HEK293T (cell line): ENCODE data around the gene MYBPHL.
A peak's percentile ranks its signal among the peaks of the same experiment; 100 is the strongest.
"Not testable (repeated sequence)": the region's sequence is repeated elsewhere in the genome, so short reads cannot be mapped to it uniquely, and the experiment has no call there.

Source experiments
- CTCF ChIA-PET: fragments of 350-600 bp; formaldehyde crosslinking; extraction: SDS; loops from one replicate; lab custom pipeline; 2021; ENCODE audit warnings: antibody characterized with exemption, inconsistent platforms; lab: Yijun Ruan, JAX
- POLR2A ChIA-PET: fragments of 350-600 bp; formaldehyde crosslinking; extraction: SDS; loops from one replicate; lab custom pipeline; 2020; ENCODE audit warnings: antibody characterized with exemption, inconsistent platforms; lab: Yijun Ruan, JAX
- DNase-seq: peaks from one replicate; pipeline ENCODE4 v3.0.0; 2012; ENCODE audit warnings: mixed read lengths; ENCODE audit errors: extremely low spot score
- ARNT ChIP-seq: fragments of 450-650 bp; IDR thresholded peaks from 2 replicates; pipeline ENCODE4 v1.6.1; 2017; ENCODE audit warnings: mild to moderate bottlenecking
- BHLHE40 ChIP-seq: fragments of 450-650 bp; IDR thresholded peaks from 2 replicates; pipeline ENCODE4 v1.6.1; 2016; ENCODE audit warnings: mild to moderate bottlenecking, moderate library complexity, borderline replicate concordance
- CTBP1 ChIP-seq: fragments of 450-650 bp; IDR thresholded peaks from 2 replicates; pipeline ENCODE4 v1.6.1; 2016; ENCODE audit warnings: borderline replicate concordance
- ELF4 ChIP-seq: fragments of 450-650 bp; IDR thresholded peaks from 2 replicates; pipeline ENCODE4 v1.6.1; 2017; ENCODE audit warnings: antibody characterized with exemption
- FOXA1 ChIP-seq: fragments of 450-650 bp; IDR thresholded peaks from 2 replicates; pipeline ENCODE4 v1.6.1; 2016; ENCODE audit warnings: mild to moderate bottlenecking
- FOXK2 ChIP-seq: fragments of 450-650 bp; IDR thresholded peaks from 2 replicates; pipeline ENCODE4 v1.6.1; 2016; ENCODE audit warnings: mild to moderate bottlenecking
- FOXM1 ChIP-seq: fragments of 450-650 bp; IDR thresholded peaks from 2 replicates; pipeline ENCODE4 v1.6.1; 2017; ENCODE audit warnings: mild to moderate bottlenecking, borderline replicate concordance
- HDGF ChIP-seq: fragments of 450-650 bp; IDR thresholded peaks from 2 replicates; pipeline ENCODE4 v1.6.1; 2017; ENCODE audit warnings: antibody characterized with exemption, borderline replicate concordance
- L3MBTL2 ChIP-seq: fragments of 450-650 bp; conservative IDR thresholded peaks from 2 replicates; pipeline ENCODE4 v1.6.1; 2016; ENCODE audit warnings: mild to moderate bottlenecking
- LEF1 ChIP-seq: fragments of 450-650 bp; IDR thresholded peaks from 2 replicates; pipeline ENCODE4 v1.6.1; 2017; ENCODE audit warnings: mild to moderate bottlenecking, borderline replicate concordance
- NFRKB ChIP-seq: fragments of 450-650 bp; IDR thresholded peaks from 2 replicates; pipeline ENCODE4 v1.6.1; 2016; ENCODE audit warnings: mild to moderate bottlenecking, moderate library complexity
- SP1 ChIP-seq: fragments of 450-650 bp; IDR thresholded peaks from 2 replicates; pipeline ENCODE4 v1.6.1; 2017
- SUZ12 ChIP-seq: fragments of 450-650 bp; IDR thresholded peaks from 2 replicates; pipeline ENCODE4 v1.6.1; 2016; ENCODE audit warnings: mild to moderate bottlenecking
- TARDBP ChIP-seq: fragments of 450-650 bp; IDR thresholded peaks from 2 replicates; pipeline ENCODE4 v1.6.1; 2016
- ZNF384 ChIP-seq: fragments of 450-650 bp; IDR thresholded peaks from 2 replicates; pipeline ENCODE4 v1.6.1; 2016
- TF ChIP-seq, protein P1 (sequence below): fragments of 450-650 bp; IDR thresholded peaks from 2 replicates; pipeline ENCODE4 v1.6.1; 2016

The MYBPHL gene

GRCh38 chr1:109292364-109292763 lies 14.4 kb downstream of the MYBPHL start:
- DNase-seq = no peak
- CTCF ChIA-PET = interaction anchor here (0.7 kb wide), 1 partner anchor 101 kb away, joined by 3 read pairs; no protein-coding TSS in a partner anchor
- POLR2A ChIA-PET = interaction anchor here (1.1 kb wide), 1 partner anchor 9 kb away, joined by 5 read pairs; the partner anchor contains the start of gene PSRC1
- TF ChIP-seq SUZ12 (no peak), TARDBP (no peak), ARNT (no peak), L3MBTL2 (no peak), ZNF384 (no peak), CTBP1 (no peak), FOXM1 (no peak), SP1 (no peak), FOXK2 (no peak), NFRKB (no peak)

GRCh38 chr1:109290998-109291397 lies 15.8 kb downstream of the MYBPHL start:
- no peak for DNase-seq
- ChIA-PET POLR2A (interaction anchor here (1.0 kb wide), 1 partner anchor 14 kb away, joined by 3 read pairs; no protein-coding TSS in a partner anchor), CTCF (no interaction called here)
- no peak for TF ChIP-seq ZNF384
- TF ChIP-seq L3MBTL2 = no peak
- no peak for TF ChIP-seq ARNT
- no peak for TF ChIP-seq SP1
- TF ChIP-seq ELF4 = no peak
- no peak for TF ChIP-seq TARDBP
- TF ChIP-seq, protein P1, sequence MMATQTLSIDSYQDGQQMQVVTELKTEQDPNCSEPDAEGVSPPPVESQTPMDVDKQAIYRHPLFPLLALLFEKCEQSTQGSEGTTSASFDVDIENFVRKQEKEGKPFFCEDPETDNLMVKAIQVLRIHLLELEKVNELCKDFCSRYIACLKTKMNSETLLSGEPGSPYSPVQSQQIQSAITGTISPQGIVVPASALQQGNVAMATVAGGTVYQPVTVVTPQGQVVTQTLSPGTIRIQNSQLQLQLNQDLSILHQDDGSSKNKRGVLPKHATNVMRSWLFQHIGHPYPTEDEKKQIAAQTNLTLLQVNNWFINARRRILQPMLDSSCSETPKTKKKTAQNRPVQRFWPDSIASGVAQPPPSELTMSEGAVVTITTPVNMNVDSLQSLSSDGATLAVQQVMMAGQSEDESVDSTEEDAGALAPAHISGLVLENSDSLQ = no peak
- no peak for TF ChIP-seq NFRKB

DNA sequence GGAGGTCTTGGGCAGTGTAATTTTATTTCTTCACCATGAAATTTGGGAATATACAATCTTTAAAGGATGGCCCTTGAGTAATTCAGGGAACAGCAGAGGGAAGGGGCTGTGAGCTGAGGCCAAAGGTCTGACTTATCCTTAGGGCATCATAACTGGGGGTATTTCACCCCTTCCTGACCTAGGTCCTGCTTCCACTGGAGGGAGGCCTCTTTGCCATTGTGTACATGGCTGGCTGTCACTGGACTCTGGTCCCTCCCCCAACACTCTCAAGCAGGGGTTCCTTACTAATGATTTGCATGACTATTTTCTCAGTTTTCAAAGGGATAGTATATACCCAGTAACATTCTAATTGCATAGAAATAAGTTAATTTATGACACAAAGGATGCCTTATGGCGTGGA lies 16.7 kb downstream of the MYBPHL start:
- ChIA-PET POLR2A (interaction anchor here (1.0 kb wide), 1 partner anchor 15 kb away, joined by 3 read pairs; no protein-coding TSS in a partner anchor), CTCF (no interaction called here)
- TF ChIP-seq, protein P1 = no peak
- TF ChIP-seq L3MBTL2 (no peak), HDGF (no peak), ZNF384 (no peak), FOXK2 (no peak), ARNT (no peak), CTBP1 (no peak), SUZ12 (no peak), FOXA1 (no peak), SP1 (no peak), BHLHE40 (no peak)
- DNase-seq = no peak

GRCh38 chr1:109286762-109287161 lies 20.0 kb downstream of the MYBPHL start:
- POLR2A ChIA-PET, DNase-seq, CTCF ChIA-PET: not testable (repeated sequence)

DNA sequence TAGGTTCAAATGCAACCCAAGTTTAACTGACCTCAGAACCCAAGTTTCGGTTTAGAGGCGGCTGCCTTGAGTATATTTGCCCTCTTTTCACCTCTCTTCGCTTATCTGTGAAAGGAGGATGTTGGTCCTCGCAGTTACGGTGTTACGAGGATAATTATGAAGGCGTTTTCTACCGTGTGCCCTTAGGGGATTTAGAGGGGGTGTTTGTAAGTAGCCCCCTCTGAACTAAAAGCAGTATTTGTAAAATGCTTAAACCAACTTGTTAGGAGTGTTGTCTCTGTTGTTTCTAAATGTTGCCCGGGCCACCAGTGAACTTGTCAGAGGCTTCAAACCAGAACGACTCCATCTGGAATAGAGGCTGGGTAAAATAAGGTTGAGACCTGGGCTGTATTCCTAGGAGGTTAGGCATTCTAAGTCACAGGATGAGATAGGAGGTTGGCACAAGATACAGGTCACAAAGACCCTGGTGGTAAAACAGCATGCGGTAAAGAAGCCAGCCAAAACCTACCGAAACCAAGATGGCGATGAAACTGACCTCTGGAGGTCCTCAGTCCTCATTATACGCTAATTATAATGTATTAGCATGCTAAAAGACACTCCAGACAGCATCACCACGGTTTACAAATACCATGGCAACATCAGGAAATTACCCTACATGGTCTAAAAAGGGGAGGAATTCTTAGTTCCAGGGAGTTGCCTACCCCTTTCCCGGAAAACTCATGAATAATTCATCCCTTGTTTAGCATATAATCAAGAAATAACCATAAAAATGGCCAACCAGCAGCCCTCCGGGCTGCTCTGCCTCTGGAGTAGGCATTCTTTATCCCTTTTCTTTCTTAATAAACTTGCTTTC lies 22.8 kb downstream of the MYBPHL start:
- DNase-seq = no peak
- ChIA-PET POLR2A (interaction anchor here (1.5 to 2.1 kb wide), 6 partner anchors 12 to 141 kb away, joined by 3 to 18 read pairs (median 8); partner anchors contain the start of genes CELSR2 and SORT1), CTCF (interaction anchor here (1.6 to 2.1 kb wide), 2 partner anchors 114 to 207 kb away, joined by 5 to 7 read pairs; partner anchors contain the start of gene SORT1)
- TF ChIP-seq FOXK2 = no peak
- TF ChIP-seq HDGF = no peak
- TF ChIP-seq SP1 = no peak
- TF ChIP-seq NFRKB = no peak
- TF ChIP-seq FOXM1 = no peak
- no peak for TF ChIP-seq ARNT
- no peak for TF ChIP-seq SUZ12
- TF ChIP-seq, protein P1 = no peak
- TF ChIP-seq L3MBTL2 = no peak
- TF ChIP-seq ZNF384 = no peak
- TF ChIP-seq CTBP1 = no peak
- TF ChIP-seq TARDBP = no peak
- TF ChIP-seq FOXA1 = no peak
- no peak for TF ChIP-seq BHLHE40
- no peak for TF ChIP-seq ELF4
- TF ChIP-seq LEF1 = no peak

GRCh38 chr1:109282952-109283747 lies 23.7 kb downstream of the MYBPHL start, which contains the start of gene PSRC1:
Gene PSRC1, minus strand, starts transcription at chr1:109283145.
- ChIA-PET POLR2A (interaction anchor here (0.6 to 2.1 kb wide), 26 partner anchors 10 to 247 kb away, joined by 3 to 18 read pairs (median 4); partner anchors contain the start of genes CELSR2, MYBPHL, SARS1 and SORT1), CTCF (interaction anchor here (0.6 to 2.1 kb wide), 7 partner anchors 29 to 210 kb away, joined by 3 to 7 read pairs (median 4); partner anchors contain the start of genes CYB561D1 and SORT1)
- peak; percentile 68 for TF ChIP-seq ELF4
- peak; percentile 83 for TF ChIP-seq L3MBTL2
- TF ChIP-seq TARDBP = no peak
- peak; percentile 85 for TF ChIP-seq FOXM1
- TF ChIP-seq LEF1 = no peak
- peak; percentile 99 for DNase-seq
